ENCODE data around the gene EXOSC9.

EXOSC9 gene

DNA sequence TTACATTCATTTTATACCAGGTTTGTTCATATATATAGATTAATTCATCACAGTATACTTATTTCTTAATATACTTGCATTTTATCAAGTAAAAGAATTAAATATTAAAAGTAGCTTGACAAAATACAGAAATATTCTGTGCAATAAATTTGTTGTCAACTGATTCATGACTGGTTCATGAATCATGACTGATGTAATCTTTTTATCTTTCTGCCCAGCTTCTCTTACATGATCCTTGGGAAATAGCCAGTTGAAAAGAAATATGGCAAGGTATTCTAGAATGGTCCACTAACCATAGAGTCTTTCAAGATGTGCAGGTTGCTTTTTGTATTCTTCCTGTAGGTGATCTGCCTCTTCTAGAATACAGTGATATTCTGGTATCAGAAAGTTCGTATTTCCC is 26.7 kb downstream of the EXOSC9 start:
- no peak for DNase-seq

DNA sequence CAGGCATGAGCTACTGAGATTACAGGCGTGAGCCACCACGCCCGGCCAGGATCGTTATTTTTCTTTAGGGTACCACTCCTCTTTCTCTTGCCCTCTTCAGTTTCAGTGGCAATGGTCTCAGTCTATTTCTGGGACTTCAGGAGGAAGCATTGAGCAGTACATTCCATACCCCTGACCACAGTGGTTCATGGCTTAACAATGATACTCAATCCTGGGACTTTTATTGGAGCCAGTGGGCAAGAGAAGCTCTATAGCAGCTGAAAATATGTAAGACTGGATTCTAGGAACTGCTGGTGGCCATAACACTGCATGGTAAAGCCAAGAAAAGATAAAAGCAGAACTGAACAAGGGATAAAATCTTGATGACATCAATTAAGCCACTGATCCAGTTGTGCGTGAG is 28.4 kb downstream of the EXOSC9 start:
- no peak for DNase-seq

DNA sequence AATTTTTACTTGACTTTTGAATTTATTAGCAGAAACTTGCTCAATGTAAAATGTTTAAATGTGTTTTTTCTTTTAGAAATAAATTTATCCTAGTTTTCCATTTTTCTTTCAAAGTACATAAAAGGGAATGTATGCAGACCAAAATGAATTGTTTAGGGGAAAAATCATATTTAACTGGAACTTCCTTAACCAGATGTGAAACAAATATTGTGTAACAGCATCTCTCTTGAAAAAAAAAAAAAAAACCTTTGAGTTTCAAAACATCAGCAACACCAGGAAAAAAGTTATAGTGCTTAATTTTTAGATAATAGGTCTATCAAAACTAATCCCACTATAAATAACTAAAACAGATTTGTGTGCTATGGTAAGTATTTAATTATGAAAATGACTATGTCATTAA is 37.0 kb downstream of the EXOSC9 start:
- DNase-seq: no peak

DNA sequence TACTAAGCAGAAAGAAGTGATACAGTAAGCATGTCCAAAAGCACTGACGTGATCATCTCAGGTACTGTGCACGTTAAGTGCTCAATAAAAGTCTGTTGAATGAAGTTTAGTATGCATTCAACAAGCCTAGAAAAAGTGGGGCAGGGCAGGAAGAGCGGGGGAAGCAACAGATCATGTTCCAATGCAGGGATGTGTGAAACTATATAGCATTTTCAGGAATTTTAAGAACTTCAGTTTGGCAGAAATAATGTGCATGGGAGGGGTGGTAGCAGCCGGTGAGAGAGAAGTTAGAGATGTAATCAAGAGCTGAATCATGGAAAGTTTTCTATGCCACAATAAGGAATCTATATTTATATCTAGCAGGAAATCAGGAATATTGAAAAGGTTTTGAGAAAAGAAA is 41.7 kb downstream of the EXOSC9 start:
- DNase-seq: no peak

DNA sequence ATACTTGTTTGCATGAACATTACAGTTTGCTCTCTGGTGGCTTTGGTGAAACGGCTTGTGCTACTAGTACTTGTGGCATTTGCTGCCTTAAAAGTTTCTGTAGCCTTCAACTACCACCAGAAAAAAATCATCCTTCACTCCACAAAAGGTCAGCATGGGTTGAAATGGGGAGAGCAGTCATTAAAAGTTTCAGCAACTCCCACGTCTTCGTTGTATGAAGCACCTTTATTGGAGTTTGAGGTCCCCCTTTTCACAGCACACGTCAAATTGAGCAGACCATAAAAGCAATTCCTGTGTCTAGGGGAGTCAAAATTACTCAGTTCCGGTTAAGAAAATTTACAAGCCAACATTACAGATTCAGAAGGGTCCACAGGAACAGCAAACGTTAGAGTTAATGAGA is 45.5 kb downstream of the EXOSC9 start:
- DNase-seq: no peak

DNA sequence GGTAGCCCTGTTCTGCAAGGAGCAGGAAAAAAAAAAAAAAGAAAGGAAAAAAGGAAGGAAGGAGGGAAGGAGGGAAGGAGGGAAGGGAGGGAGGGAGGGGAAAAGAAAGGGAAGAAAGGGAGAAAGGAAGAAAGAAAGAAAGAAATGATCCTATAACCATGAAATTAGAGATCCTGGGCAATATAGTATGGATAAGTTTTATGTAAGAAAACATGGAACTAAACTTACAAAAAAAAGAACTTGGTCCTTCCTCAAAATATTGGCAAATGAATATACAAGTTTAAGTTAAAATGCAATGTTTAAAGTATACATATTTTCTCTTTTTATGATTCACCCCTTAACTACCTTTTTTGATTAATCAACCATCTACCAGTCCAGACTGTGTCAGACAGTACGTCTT is 50.2 kb downstream of the EXOSC9 start:
- no peak for DNase-seq

DNA sequence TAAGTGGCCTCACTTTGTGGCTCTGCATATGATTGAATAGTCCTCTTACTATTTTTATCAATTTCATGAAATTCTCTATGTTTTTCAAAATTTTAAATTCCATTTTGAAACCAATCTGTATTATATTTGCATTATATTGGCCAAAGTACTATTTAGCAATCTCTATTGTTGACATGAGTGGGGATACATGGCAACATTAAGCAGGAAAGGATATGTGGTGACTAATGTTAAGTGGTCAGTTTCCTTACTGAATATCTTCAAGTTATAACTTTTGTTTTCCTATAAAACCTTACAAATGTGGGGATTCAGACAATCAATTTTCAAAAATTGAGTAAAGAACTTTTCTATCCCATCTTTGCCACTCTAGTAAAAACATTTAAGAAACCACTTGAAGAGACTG is 59.0 kb downstream of the EXOSC9 start:
- DNase-seq: no peak

DNA sequence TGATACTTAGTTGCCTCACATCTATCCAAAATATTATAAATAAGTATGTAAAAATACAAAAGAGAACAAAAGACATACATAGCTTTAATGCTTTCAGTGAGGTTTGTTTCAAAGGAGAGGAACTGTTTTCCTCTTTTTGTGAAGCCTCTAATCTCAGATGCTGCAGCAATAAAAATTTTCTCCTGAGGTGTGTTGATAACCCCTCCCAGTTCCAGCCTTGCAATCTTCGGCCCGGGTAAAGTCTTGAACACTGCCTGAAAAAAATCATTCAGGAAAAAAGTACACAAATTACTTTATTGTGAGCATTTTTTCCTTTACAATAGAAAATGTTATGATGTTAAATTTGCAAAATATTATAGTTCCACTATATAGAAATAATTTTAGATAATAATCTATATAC is 60.3 kb downstream of the EXOSC9 start:
- no peak for DNase-seq

DNA sequence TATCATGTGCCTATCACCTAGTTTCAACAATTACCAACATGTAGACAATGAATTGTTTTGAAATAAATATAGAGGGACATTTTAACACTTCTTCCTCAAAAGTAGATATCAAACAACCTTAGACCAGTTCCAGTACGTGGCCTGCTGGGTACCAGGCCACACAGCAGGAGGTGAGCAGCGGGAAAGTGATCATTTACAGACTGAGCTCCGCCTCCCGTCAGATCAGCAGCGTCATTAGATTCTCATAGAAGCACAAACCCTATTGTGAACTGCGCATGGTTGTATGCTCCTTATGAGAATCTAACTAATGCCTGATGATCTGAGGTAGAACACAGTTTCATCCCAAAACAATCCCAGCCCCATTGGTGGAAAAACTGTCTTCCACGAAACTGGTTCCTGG is 62.7 kb downstream of the EXOSC9 start:
- DNase-seq: no peak

Measured in CD4-positive, alpha-beta T cell treated with Interleukin-10 for 1 hour (primary cell).